Thyroid gland (tissue), 4 donors: ENCODE data around the gene TC2N. TPM values are rescaled to one million over a fixed set of nuclear protein-coding genes. Genes with fewer than 3 reads are reported as not detected.

Experiments
- DNase-seq, 2 donors: peaks; one replicate each; pipeline ENCODE4 v3.0.0-alpha.2; 2019
- H3K27ac ChIP-seq, 3 donors: fragments of 200-600 bp; sonication (generic); 1 replicate in 2 of 3; 2 replicates in 1 of 3; pipeline ENCODE4 v1.5.1; 2016 to 2019; ENCODE audit warnings: mild to moderate bottlenecking in 1 of 3, moderate library complexity in 1 of 3
- H3K27me3 ChIP-seq: fragments of 200-600 bp; sonication (generic); one replicate; pipeline ENCODE4 v1.5.1; 2019
- H3K36me3 ChIP-seq, 2 donors: fragments of 200-600 bp; sonication (generic); one replicate each; pipeline ENCODE4 v1.5.1; 2016 to 2019
- H3K4me1 ChIP-seq, 2 donors: fragments of 200-600 bp; sonication (generic); one replicate each; pipeline ENCODE4 v1.5.1; 2017 to 2019
- H3K4me3 ChIP-seq, 3 donors: fragments of 200-600 bp; sonication (generic); replicated peaks in 1 of 3; 1 replicate in 2 of 3; 2 replicates in 1 of 3; pipeline ENCODE4 v1.5.1; 2016; ENCODE audit warnings: mild to moderate bottlenecking in 1 of 3
- H3K9me3 ChIP-seq: fragments of 200-600 bp; sonication (generic); one replicate; pipeline ENCODE4 v1.5.1; 2017
- POLR2A ChIP-seq, 2 donors: fragments of 450-650 bp; IDR thresholded peaks; one replicate each; pipeline ENCODE4 v1.6.1; 2017; ENCODE audit warnings: antibody characterized with exemption in 2 of 2, mild to moderate bottlenecking in 2 of 2, moderate library complexity in 1 of 2
- WGBS, 2 donors: methylation state at CpG; one replicate each; pipeline ENCODE4 v1.1.5; 2017; 5-methylcytosine and 5-hydroxymethylcytosine counted together
- intact Hi-C: fragments of 100-400 bp; cut with DNase I; formaldehyde crosslinking; loops from one replicate; pipeline ENCODE4 v1.15.1; 2023
- total RNA-seq, 4 donors: library from RNA; depleted of rRNA; stranded (reverse); fragments of >200 nt; gene quantifications; one replicate each; pipeline ENCODE4 v1.2.3, GENCODE V29; 2016
- TF ChIP-seq, protein P1 (sequence below), 6 experiments: fragments of 200-600 bp in 3 of 6; fragments of 450-650 bp in 3 of 6; sonication (generic) in 3 of 6; IDR thresholded peaks; one replicate each; pipeline ENCODE4 v1.5.1; 2016 to 2019; ENCODE audit warnings: antibody characterized with exemption in 6 of 6, mild to moderate bottlenecking in 2 of 6, inconsistent platforms in 1 of 6, moderate library complexity in 1 of 6

Gene TC2N
- total RNA-seq, 4 donors from 2014 or later: 57.5 to 102 (median 78.0) TPM

DNA sequence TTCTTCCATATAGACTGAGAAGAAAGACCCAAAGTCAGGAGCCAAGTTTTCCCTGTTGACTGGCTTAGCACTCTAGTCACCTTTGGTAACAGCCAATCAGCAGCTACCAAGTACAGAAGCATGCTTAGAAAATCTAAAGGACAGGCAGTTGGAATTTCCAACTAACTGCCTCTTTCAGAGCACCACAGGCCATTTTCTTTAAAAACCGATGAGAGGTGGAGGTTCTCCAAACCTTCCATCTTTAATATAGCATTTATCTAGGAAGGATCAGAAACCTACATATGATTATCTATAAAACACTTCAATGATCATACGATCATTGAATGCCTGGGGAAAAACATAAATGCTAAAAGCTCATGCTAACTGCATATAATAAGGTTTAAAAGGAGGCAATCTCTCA lies 135.3 kb downstream of the TC2N start, which contains the start of gene CATSPERB:
Gene CATSPERB, minus strand, starts transcription at position 101 of the 400 bp plus-strand sequence. CDS start 2,607 bp downstream, outside the sequence.
- H3K27ac ChIP-seq: no peak within 1 kb of the TSS

DNA sequence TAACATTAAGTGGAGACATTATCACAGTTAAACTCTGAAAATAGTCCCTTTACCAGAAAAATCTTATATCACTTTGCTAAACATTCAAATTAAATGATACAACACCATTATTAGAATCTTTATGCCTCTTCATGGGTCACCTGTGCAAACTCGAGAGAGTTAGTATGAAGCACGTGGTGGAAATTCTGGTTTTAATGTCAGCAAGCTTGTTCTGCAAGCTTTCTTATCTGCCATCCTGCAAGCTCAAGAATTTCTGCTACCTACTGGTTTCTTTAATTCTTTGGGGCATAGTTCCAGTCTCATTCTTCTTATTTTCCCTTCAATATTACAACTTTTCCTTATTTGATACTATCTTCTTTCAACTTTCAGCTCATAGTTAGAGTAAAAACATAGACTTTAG lies 136.3 kb downstream of the TC2N start:
- Histone ChIP-seq H3K27ac (no peak overlapping the region), H3K4me3 (no peak overlapping the region), H3K4me1 (no peaks in the 10 kb centered on the region), H3K9me3 (no peaks in the 10 kb centered on the region), H3K27me3 (no peaks in the 10 kb centered on the region), H3K36me3 (no peaks in the 10 kb centered on the region)
- intact Hi-C loops: no loop called here
- DNase-seq: no peak
- WGBS, 2 donors: 63 to 66% methylated on average over 2 of the region's 2 CpGs
- TF ChIP-seq POLR2A (IDR thresholded peaks at IDR 0.05): no peak
- TF ChIP-seq, protein P1, sequence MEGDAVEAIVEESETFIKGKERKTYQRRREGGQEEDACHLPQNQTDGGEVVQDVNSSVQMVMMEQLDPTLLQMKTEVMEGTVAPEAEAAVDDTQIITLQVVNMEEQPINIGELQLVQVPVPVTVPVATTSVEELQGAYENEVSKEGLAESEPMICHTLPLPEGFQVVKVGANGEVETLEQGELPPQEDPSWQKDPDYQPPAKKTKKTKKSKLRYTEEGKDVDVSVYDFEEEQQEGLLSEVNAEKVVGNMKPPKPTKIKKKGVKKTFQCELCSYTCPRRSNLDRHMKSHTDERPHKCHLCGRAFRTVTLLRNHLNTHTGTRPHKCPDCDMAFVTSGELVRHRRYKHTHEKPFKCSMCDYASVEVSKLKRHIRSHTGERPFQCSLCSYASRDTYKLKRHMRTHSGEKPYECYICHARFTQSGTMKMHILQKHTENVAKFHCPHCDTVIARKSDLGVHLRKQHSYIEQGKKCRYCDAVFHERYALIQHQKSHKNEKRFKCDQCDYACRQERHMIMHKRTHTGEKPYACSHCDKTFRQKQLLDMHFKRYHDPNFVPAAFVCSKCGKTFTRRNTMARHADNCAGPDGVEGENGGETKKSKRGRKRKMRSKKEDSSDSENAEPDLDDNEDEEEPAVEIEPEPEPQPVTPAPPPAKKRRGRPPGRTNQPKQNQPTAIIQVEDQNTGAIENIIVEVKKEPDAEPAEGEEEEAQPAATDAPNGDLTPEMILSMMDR (IDR thresholded peaks at IDR 0.05): no peak

More for the DNA sequence above, 135.3 kb downstream of the TC2N start, which contains the start of gene CATSPERB:
- WGBS, 2 donors: 96 to 97% methylated on average over 2 of the region's 2 CpGs
- intact Hi-C loops: no loop called here
- H3K9me3 ChIP-seq: no peaks in the 10 kb centered on the region
- H3K4me1 ChIP-seq: no peaks in the 10 kb centered on the region
- H3K27me3 ChIP-seq: no peaks in the 10 kb centered on the region
- no peaks in the 10 kb centered on the region for H3K36me3 ChIP-seq
- no peak within 1 kb of the TSS for H3K4me3 ChIP-seq
- DNase-seq: no peak
- TF ChIP-seq, protein P1 (IDR thresholded peaks at IDR 0.05): no peak
- TF ChIP-seq POLR2A (IDR thresholded peaks at IDR 0.05): no peak

DNA sequence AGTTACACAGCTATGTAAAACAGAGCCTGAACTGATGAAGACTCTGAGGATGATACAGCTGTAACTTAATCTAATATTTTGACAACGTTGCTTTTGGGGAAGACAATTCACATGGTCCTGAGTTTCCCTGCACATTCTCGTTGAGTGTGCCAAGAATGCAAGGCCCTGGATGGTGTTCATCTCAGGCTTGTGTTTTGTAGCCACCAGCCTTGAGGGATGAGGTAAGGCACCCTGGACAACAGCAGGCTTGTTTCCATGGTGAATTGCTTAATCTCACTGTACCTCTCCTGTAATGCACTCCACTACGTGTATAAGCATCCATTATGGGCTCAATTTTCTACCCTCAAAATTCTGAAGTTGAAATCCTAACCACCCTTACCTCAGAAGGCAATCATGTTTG lies 137.6 kb downstream of the TC2N start:
- no peak overlapping the region for H3K4me3 ChIP-seq
- 68 to 75% methylated on average over 3 of the region's 3 CpGs for WGBS, 2 donors
- no peak for DNase-seq
- no peaks in the 10 kb centered on the region for H3K27me3 ChIP-seq
- intact Hi-C loops: no loop called here
- H3K36me3 ChIP-seq: no peaks in the 10 kb centered on the region
- no peaks in the 10 kb centered on the region for H3K4me1 ChIP-seq
- H3K9me3 ChIP-seq: no peaks in the 10 kb centered on the region
- H3K27ac ChIP-seq: no peak overlapping the region
- TF ChIP-seq, protein P1 (IDR thresholded peaks at IDR 0.05): no peak
- TF ChIP-seq POLR2A (IDR thresholded peaks at IDR 0.05): no peak

Other genes with a start within 250 kb of the TC2N start
- gene CATSPERB, start 135.4 kb downstream of the TC2N start, total RNA-seq: 10 to 100 TPM in 1 of 4 donors, 1 to 10 TPM in 3; 1.8 to 12.1 (median 3.4) TPM
- 100 to 1,000 TPM in 1 of 4 donors, 10 to 100 TPM in 3; 71.5 to 110 (median 86.4) TPM for gene FBLN5, start 80.2 kb upstream of the TC2N start, total RNA-seq
- gene TRIP11, start 172.5 kb upstream of the TC2N start, total RNA-seq: 10 to 100 TPM; 35.5 to 45.1 (median 41.7) TPM
- gene ATXN3, start 239.0 kb upstream of the TC2N start, total RNA-seq: 10 to 100 TPM; 28.0 to 76.7 (median 31.8) TPM